Stomach (tissue), 4 donors: ENCODE data around the gene PLEKHA4.

ENCODE experiments used
- CTCF ChIP-seq, 7 experiments: fragments of 450-650 bp in 4 of 7; fragments of 200-600 bp in 3 of 7; sonication (generic) in 3 of 7; IDR thresholded peaks; one replicate each; pipeline ENCODE4 v1.5.1; 2016 to 2019; ENCODE audit warnings: antibody characterized with exemption in 7 of 7, control low read depth in 2 of 7, mild to moderate bottlenecking in 1 of 7
- EP300 ChIP-seq: sonication (generic); formaldehyde crosslinking; IDR thresholded peaks from one replicate; pipeline ENCODE4 v1.6.1; 2017; ENCODE audit warnings: antibody characterized with exemption
- POLR2A ChIP-seq, 4 donors: fragments of 450-650 bp; IDR thresholded peaks; one replicate each; pipeline ENCODE4 v1.6.1; 2016; ENCODE audit warnings: antibody characterized with exemption in 4 of 4, control low read depth in 2 of 4, mild to moderate bottlenecking in 1 of 4, moderate library complexity in 1 of 4
- POLR2AphosphoS5 ChIP-seq, 3 donors: sonication (generic); formaldehyde crosslinking; IDR thresholded peaks; one replicate each; pipeline ENCODE4 v1.6.1; 2016; ENCODE audit warnings: antibody characterized with exemption in 3 of 3

- TF ChIP-seq POLR2AphosphoS5 (IDR thresholded peaks at IDR 0.05) (no peak), CTCF (IDR thresholded peaks at IDR 0.05) (no peak), EP300 (no peak), POLR2A (IDR thresholded peaks at IDR 0.05) (no peak)
These were observed 45.8 kb upstream of the PLEKHA4 start for GRCh38 chr19:48914181-48914580.
